HG03457 (cell line): ENCODE data around the gene MS4A14.
"Not testable (repeated sequence)": the region's sequence is repeated elsewhere in the genome, so short reads cannot be mapped to it uniquely, and the experiment has no call there.

Source experiments
- ATAC-seq: cut with Tn5 transposase; IDR thresholded peaks from one replicate; pipeline ENCODE4 v1.9.1; 2021; ENCODE audit warnings: moderate number of reproducible peaks; ENCODE audit not compliant: unreplicated experiment

Gene MS4A14, protein sequence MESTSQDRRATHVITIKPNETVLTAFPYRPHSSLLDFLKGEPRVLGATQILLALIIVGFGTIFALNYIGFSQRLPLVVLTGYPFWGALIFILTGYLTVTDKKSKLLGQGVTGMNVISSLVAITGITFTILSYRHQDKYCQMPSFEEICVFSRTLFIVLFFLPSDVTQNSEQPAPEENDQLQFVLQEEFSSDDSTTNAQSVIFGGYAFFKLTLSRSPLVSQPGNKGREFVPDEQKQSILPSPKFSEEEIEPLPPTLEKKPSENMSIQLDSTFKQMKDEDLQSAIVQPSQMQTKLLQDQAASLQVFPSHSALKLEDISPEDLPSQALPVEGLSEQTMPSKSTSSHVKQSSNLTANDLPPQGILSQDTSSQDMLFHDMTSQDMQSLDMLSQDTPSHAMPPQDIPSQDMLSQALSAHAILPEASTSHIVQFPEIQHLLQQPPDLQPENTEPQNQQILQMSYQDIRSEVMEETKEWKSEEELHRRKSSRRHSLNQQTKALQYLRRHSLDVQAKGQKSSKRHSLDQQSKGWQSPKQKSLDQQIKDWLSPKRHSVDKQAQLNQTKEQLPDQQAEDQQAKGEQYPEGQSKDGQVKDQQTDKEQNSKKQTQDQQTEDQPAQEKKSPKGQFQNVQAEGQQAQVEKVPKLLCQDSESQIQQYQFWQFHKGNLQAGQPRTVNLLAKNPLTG

DNA sequence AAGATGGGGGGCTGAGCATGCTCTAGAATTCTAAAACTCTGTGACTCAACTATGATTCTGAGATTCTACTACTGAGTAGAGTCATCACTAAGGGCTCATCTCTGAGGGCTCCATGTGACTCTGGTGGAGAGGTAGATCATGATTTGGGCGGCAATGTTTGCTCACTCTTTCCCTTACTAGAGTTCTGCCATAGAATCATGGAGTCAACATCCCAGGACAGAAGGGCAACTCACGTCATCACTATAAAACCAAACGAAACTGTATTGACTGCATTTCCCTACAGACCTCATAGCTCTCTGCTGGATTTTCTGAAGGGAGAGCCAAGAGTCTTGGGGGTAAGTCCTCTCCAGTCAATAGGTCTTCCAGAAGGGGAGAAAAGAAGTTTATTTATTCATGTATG is at the start of gene MS4A14:
MS4A14 (plus strand) TSS at position 78 of the 400 bp plus-strand sequence; CDS start at position 198, 120 bp downstream.
- no peak for ATAC-seq

DNA sequence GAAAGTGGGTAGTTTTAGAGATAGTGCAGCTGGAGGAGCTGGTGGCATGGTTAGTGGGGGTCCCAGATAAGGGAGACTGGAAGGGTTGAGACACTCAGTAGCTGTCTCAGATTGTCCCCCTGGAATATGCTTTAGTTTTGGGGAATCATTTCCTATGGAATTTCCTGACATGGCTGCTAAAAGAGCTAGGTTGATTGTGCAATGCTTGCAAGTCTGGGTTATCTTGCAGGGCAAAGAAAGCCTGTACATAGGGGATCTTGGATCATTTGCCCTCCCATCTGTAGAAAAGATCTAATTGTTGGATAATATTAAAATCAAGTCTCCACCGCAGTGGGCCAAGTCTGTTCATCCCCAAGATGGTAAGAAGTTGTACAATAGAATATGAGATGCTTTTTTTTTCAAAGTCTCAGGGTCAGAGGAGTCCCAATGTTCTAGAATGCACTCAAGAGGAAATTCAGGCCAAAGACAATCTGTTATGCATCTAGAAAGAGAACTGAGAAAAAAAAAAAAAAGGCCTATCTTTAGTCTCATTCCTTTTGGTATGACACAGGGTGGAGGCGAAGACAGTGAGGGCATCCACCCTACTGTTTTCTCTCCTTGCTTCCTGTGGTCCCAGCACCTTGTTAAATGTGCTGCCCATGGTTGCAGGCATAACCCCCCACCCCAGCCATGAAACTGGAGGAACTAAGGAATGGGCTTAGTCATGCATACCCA is 49.0 kb upstream of the MS4A14 start:
- ATAC-seq = no peak

DNA sequence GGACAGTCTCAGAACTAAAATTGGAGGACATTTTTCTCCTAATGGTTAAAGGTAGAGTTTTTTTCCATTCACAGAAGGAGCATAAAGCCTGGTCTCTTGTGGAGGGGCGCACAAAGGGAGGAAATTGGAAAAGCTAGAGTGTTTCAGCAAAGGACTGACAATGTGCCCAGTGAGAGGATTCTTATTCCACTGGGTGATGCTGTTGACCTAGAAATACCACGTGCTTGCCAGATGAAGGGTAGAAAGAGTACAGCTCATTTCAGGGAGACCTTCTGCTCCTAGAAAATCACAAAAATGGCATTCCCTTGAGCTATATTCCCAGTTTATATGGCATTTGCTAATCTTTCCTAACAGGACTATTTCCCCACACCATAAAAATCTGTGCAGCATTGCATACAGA is 48.1 kb upstream of the MS4A14 start:
- no peak for ATAC-seq

DNA sequence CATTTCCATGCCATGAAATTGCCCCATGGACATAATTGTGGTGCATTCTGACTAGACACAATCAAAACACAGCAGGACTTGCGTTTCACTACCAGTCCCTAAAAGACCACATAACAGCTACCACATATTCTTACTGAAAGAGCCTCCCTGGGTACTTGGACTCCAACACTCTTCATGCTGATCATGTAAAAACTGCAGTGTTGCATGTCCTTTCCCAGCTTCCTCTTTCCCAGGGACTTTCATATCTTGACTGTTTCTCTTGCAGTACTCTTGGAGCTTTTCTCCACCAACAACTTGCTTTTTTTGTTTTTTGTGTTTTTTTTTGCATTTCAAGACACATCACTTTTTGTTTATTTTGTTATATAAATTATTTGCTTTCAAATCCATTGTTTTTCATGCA is 46.3 kb upstream of the MS4A14 start:
- ATAC-seq = no peak

DNA sequence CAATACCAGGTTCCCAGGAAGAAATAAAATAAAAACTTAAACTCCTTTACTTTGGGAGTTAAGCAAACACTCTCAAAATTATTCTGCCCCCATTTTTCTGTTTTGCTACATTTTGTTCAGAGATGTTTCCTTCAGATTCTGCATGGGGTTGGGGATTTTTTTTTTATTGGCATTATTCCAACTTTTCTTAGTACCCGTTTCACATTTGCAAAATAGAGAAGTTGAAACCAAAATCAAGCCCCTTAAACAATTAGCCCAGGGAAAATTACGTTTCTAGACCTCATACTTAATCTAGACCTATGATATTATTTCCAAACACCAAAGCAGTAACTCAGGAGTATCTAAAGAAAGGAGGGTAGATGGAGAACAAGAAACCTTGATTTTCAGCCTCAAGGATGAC is 38.5 kb upstream of the MS4A14 start:
- no peak for ATAC-seq

DNA sequence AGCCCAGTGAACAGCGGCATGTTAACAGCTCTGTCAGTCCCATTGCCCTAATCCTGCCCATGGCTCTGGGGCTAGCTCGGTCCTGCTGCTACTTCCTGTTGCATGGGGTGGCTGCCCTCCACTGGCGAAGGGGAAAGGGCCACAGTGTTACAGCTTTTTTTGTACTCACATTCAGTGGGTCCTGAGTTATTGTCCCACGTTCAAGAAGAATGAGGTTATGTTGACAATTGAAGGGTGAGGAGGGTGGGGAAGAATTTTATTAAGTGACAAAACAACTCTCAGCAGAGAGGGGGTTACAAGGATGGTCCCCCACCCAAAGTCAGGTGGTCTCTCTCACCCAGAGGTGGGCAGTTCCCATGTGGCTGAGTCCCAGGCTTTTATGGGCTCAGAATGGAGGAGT is 35.6 kb upstream of the MS4A14 start:
- no peak for ATAC-seq

DNA sequence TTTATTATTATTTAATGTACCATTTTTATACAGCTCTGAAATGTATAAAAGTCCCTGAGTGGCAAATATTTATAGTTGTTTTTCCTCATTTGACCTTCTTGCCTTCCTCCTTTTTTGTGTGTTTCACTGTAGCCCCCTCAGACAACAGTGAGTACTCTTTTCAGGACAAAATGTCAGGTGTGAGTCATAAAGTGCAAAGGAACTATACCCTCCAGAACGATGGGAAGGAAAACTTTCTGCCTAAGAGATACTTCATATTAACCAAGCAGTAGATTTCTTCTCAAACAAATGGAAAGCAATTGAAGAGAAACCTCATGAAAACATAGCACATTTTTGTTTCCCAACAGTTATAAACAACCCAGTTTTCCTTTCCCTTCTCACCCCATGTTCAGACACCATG is 34.0 kb upstream of the MS4A14 start:
- no peak for ATAC-seq

DNA sequence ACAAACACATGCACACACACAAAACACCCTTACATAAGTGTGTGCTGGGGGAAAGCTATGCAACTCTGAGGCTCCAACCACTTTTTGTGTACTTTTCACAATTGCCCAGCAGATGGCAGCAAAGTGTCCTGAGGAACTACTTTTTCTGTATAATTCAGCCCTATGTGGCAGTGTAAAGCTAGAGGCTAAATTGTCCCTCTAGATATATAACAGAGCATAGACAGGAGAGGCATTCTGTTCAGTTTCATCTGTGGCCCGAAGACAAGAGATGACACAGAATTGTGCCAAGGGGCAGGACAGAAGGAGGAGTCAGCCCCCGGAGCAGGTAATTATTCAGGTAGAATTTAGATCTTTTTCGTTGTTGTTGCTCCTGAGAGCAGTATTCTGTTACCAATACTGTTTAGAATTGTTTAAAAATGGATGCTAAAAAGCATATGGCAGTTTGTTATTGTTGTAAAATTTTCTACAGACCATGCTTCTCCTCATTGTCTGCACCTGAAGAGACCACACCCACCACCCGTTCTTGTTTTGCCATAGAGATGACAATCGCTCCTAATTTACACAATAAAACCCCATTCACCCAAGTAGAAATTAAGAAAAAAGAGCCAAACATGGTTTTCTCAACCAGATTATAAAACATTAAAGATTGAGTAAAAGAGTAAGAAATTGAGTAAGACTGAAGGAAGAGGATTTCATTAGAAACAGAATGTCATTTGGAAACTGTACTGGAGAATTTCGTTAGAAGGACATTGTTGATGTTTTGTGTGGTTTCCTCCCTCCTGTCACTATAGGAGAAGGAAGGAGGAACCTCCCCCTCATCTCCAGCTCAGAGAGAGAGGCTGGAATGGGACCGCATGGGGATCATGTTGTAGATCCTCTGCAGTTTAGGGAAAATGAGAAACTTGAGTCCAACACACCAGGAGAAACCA is 32.5 kb upstream of the MS4A14 start:
- ATAC-seq = peak; percentile 40

DNA sequence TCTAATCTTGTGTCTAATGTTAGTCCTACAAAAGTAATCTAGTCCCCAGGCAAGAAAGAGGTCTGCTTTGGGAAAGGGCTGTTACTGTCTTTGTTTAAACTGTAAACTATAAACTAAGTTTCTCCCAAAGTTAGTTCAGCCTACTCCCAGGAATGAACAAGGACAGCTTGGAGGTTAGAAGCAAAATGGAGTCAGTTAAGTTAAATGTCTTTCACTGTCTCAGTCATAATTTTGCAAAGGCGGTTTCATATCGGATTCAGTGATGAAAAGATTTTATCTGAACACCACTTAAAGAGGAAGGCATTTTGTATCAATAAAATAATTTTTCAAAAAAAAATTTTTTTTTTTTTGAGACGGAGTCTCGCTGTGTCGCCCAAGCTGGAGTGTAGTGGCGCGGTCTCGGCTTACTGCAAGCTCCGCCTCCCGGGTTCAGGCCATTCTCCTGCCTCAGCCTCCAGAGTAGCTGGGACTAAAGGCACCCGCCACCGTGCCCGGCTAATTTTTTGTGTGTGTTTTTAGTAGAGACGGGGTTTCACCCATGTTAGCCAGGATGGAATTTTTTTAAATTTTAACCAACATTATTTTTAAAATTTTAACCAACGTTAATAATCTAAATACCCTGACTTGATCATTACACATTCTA is 29.9 kb upstream of the MS4A14 start:
- not testable (repeated sequence) for ATAC-seq

DNA sequence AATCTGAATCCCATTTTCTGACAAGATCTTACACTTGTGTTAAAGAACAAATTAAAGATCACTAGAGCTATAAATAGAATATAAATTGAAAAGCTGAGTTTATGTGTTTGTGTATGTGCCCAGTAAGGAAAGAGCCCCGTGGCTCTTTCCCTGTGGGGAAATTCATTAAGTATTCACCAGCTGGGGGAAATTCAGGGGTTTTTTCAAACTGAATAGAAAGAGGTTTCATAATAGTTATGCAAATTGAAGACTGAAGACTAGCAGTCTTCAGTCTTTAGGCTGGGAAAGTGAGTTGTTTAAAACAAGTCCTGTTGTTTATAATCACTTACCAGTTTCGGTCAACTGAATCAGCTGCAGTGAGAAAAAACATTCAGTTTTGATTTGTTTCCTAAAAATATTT is 29.2 kb upstream of the MS4A14 start:
- ATAC-seq = peak; percentile 70

DNA sequence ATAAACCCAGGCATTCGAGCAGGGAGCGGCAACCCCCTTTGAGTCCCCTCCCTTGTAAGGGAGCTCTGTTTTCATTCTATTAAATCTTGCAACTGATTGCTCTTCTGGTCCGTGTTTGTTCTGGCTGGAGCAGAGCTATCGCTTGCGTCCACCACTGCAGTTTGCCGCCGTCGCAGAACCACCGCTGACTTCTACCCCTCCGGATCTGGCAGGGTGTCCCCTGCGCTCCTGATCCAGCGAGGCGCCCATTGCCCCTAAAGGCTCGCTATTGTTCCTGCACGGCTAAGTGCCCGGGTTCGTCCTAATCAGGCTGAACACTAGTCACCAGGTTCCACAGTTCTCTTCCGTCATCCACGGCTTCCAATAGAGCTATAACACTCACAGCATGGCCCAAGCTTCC is 28.4 kb upstream of the MS4A14 start:
- ATAC-seq = no peak

DNA sequence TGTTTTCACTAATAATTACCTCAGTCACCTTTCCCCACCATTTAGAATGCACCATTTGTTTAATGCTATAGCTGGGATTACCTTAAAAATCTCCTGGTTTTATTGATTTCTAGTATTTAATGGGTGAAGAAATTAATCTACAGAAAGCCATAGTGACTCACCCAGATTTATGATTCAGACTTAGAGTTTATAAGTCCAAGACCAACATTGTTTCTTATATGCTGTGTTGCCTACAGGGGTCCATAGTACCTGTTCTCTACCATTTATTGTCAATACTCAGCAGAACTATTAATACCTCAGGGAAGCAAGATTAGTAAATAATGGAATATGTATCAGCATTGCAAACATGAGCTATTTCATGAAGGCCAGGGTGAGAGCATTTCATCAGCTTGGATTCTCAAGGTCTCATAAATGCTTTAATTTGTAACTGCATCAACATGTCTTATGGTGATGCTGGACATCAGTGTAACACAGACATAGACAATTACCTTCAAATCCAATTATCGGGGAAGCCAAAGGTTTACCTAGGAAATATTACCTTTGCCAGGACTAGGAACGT is 25.9 kb upstream of the MS4A14 start:
- ATAC-seq = no peak

DNA sequence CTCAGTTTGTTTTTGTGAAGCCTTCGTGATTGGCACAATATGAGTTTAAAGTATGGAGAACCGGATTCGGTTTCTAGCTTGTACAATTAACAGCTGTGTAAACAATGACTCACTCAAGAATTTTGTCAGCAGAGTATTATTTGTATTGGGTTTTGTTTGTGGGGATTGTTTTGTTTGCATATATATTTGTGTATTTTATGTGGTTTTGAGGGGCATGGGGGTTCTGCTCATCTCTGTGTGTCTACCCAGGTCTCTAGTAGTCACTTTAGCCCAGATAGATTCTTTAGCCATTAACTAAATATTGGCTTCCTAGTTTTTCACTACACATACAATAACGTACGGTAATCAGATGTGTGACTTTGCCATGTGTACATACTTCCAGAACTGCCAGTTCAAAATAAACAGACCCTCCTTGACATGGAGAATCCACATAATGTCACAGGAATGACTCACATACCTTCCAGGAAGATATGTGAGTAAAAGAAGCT is 25.4 kb upstream of the MS4A14 start:
- no peak for ATAC-seq

DNA sequence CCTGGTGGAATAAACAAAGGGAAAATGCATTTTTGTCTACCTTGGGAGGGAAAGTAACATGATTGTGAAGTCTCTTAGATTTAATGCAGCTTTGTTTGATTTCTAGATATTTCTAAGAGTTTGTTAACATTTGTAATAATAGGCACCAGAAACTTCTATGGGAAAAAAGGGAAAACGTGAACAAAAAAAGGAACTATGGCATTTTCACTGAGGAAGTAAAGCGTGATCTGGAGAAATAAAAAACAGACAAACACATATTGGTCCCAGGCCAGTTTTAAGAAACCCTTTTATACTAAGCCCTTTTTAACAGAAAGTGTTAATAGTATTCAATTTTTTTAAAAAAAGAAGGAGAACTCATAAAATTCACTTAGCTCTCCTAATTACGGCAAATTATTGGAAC is 24.9 kb upstream of the MS4A14 start:
- no peak for ATAC-seq

DNA sequence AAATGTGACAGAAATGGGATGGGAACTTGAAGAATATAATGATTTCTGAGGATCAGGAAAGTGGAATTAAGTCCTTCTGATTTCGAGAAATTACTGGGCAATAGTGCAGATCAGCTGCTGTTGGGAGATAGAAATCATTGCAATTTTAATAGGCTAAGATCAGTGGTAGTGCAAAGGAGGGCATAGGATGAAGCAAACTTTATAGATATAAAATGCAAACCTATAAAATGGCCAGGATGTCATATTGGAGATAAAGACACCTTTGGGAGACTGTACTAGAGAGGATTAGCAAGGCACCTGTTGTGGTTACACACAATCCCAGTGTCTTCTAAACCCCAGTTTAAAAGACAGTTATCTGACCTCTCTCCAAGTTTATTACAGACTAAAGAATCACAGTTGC is 24.4 kb upstream of the MS4A14 start:
- no peak for ATAC-seq

DNA sequence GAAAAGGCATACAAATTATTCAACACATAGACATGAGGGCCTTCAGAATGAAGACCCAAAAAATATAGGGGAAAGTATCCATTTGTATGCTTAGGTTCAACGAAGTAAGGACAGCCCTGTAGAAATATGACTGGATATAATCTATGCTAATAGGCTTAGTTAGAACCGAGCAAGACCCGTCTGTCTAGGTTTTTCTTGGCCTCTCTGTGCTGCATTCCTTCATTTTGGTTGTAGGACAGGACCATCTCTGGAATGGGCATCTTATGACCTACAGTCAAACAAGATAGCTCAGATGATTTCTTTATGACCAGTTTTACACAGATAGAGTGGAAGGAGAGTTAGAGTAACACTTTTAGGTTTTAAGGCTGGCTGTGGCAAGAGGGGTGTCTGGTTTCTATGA is 23.5 kb upstream of the MS4A14 start:
- ATAC-seq = no peak

DNA sequence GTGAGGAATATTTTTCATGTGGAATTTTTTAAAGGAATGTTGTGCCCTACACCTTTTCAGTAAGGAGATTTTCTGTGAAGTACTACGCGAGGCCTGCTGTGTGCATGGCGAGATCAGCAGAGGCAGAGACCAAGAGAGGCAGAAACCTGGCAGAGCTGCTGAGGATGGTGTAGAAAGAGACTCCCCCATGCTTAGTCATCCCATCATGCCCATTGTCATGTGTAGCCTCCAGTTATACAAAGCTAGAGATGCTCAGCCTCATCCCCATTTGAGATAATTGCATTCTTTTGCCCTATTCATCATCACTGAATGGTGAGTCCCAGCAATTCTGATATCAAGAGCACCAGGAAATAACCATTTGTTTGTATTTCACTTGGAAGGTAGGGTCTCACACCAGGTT is 20.9 kb upstream of the MS4A14 start:
- ATAC-seq = no peak

DNA sequence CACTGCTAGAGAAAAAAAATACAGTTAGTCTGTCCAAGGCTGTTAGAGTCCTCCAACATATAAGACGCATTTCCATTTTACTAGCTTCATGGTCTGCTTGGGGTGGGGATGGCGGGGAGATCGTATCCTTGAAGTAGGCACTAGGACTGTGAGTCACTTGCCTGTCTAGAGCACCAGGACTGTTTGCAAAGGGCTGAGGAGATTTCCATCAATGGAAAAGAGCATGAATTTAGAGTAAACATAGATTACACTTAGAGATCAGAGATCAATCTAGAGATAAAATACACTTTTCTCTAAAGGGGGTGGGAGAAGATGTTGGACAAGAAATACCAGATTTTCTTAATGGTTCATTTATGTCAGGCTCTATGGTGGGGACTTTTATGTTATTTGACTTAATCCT is 19.7 kb upstream of the MS4A14 start:
- ATAC-seq = no peak

DNA sequence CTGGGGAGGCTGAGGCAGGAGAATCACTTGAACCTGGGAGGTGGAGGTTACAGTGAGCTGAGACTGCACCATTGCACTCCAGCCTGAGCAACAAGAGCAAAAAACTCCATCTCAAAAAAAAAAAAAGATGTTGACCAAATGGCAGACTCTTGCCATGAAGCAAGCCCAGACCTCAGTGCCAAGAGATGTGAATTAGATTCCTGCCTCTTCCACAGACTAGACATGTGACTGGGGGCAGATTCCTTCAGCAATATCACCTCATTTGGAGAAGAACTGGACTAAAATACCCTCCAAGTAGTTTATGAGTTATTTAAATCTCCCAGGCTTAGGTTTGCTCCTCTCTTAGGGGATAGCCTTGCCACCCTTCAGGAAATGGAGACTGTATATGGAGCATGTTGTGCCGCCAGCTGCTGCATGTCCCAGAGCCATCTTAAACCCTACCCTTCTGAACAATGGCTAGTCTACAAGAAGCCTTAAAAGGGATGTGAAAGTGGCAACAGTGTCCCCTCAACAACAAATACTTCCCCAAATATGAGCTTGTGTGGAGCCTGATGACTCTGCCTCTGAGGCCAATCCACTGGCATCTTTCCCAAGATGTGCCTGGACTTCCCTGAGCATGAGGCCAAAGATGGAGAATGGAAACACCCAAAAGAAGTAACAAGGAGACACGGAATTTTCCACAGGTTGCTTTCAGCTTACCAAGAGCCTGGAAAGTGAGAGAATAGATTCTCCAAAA is 18.7 kb upstream of the MS4A14 start:
- no peak for ATAC-seq
